ENCODE measurements around the gene CARD19.

The CARD19 gene

GRCh38 chr9:93071464-93071863 lies 24.6 kb upstream of the CARD19 start:
- no peak for TF ChIP-seq CTCF (IDR thresholded peaks at IDR 0.05; ENCODE audit: control extremely low read depth, extremely low read depth, low read depth, missing control alignments)
- ChIA-PET CTCF (interaction anchor here (1.9 kb wide), 1 partner anchor 37 kb away, joined by 6 read pairs; no protein-coding TSS in a partner anchor), POLR2A (no interaction called here)
- DNase-seq (ENCODE audit: extremely low spot score), result no peak

GRCh38 chr9:93072383-93072795 lies 23.6 kb upstream of the CARD19 start:
- CTCF ChIA-PET, result interaction anchor here (1.9 kb wide), 1 partner anchor 36 kb away, joined by 6 read pairs; no protein-coding TSS in a partner anchor
- TF ChIP-seq CTCF (IDR thresholded peaks at IDR 0.05; ENCODE audit: control extremely low read depth, extremely low read depth, low read depth, missing control alignments), result no peak
- POLR2A ChIA-PET, result no interaction called here
- no peak for DNase-seq (ENCODE audit: extremely low spot score)

GRCh38 chr9:93076101-93076791 lies 19.8 kb upstream of the CARD19 start:
- ChIA-PET POLR2A (no interaction called here), CTCF (interaction anchor here (0.9 to 2.4 kb wide), 4 partner anchors 9 to 33 kb away, joined by 3 to 7 read pairs (median 4); no protein-coding TSS in a partner anchor)
- TF ChIP-seq CTCF (IDR thresholded peaks at IDR 0.05; ENCODE audit: control extremely low read depth, extremely low read depth, low read depth, missing control alignments), result no peak
- no peak for DNase-seq (ENCODE audit: extremely low spot score)

- ChIA-PET CTCF (interaction anchor here (0.9 to 2.4 kb wide), 4 partner anchors 8 to 32 kb away, joined by 3 to 7 read pairs (median 4); no protein-coding TSS in a partner anchor), POLR2A (no interaction called here)
- no peak for TF ChIP-seq CTCF (IDR thresholded peaks at IDR 0.05; ENCODE audit: control extremely low read depth, extremely low read depth, low read depth, missing control alignments)
- DNase-seq (ENCODE audit: extremely low spot score), result no peak
These were observed 19.3 kb upstream of the CARD19 start for GRCh38 chr9:93076792-93077128.

GRCh38 chr9:93077367-93077766 lies 18.6 kb upstream of the CARD19 start:
- ChIA-PET POLR2A (no interaction called here), CTCF (interaction anchor here (1.5 to 2.4 kb wide), 2 partner anchors 11 to 32 kb away, joined by 4 to 7 read pairs; no protein-coding TSS in a partner anchor)
- TF ChIP-seq CTCF (IDR thresholded peaks at IDR 0.05; ENCODE audit: control extremely low read depth, extremely low read depth, low read depth, missing control alignments), result no peak
- no peak for DNase-seq (ENCODE audit: extremely low spot score)

GRCh38 chr9:93077811-93078210 lies 18.2 kb upstream of the CARD19 start:
- DNase-seq (ENCODE audit: extremely low spot score), result no peak
- ChIA-PET POLR2A (no interaction called here), CTCF (interaction anchor here (1.5 to 1.9 kb wide), 2 partner anchors 11 to 12 kb away, joined by 4 read pairs; no protein-coding TSS in a partner anchor)
- TF ChIP-seq CTCF (IDR thresholded peaks at IDR 0.05; ENCODE audit: control extremely low read depth, extremely low read depth, low read depth, missing control alignments), result no peak
